OCI-LY1 (cell line): ENCODE results near the gene ERGIC1.

ENCODE experiments used
- CTCF ChIP-seq: fragments of 200-600 bp; sonication (generic), shearing (Covaris generic); IDR thresholded peaks from 2 replicates; pipeline ENCODE4 v1.5.1; 2017; ENCODE audit warnings: mild to moderate bottlenecking, antibody characterized with exemption, low read length, moderate library complexity, mixed read lengths
- EZH2 ChIP-seq: fragments of 200-600 bp; sonication (generic), shearing (Covaris generic); IDR thresholded peaks from 2 replicates; pipeline ENCODE4 v1.8.0; 2017; ENCODE audit warnings: borderline replicate concordance, mixed run types, mild to moderate bottlenecking, antibody characterized with exemption, low read length, moderate library complexity, mixed read lengths

- no peak for TF ChIP-seq CTCF
- no peak for TF ChIP-seq EZH2
Observed at GRCh38 chr5:172883066-172883465, 49.0 kb downstream of the ERGIC1 start.
